ENCODE measurements around the gene HNRNPUL1. TPM values are rescaled to one million over a fixed set of nuclear protein-coding genes. Genes with fewer than 3 reads are reported as not detected.

HNRNPUL1 gene
- total RNA-seq, 4 donors from 2014 or later = 148 to 207 (median 179) TPM

DNA sequence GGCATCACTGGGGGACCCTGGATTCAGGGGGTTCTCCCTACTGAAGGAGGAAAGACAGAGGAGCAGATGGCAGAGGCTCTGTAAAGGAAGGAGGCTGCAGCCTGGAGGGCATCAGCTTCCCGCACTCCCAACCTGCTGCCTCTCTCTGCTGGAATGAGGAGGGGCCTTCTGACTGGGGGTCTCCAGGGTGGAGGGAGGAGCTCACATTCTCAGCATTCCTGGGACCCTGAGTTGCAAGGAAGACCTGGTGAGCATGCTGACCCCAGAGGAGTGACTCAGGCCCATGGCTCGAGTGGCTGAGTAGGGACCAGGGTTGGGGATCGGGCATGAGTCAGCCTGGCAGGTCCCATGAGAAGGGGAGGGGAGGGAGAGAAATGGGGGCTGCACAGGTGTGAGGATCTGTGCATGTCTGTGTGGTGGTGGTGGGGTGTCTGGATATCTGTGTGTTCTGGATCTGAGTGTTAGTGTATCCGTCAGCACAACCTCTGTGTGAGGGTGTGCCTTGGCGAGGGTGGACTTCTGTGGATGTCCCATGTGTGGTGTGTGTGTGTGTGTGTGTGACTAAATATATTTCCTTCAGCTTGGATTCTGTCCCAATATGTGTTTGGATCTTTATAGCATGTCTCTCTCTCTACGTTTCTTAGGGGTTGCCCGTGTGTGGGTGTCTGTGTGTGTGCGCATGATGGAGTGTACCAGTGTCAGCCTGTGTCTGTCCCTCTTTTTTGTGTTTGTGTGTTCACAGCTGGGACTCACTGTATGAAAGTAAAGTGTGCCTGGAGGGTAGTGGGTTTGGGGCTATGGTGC is 40.5 kb upstream of the HNRNPUL1 start:
- Histone ChIP-seq H3K9me3 (no peaks in the 10 kb centered on the region), H3K36me3 (peaks cover 0 to 25% (median 5%) of the 10 kb centered on the region in 4 donors), H3K4me3 (peak overlapping the region in 1 of 4 donors; percentile 31), H3K27ac (replicated peaks in 1 of 4) (peak overlapping the region; percentile 84 to 95 (median 89)), H3K27me3 (no peaks in the 10 kb centered on the region), H3K4me1 (peaks cover 9 to 84% (median 75%) of the 10 kb centered on the region in 4 donors)
- DNase-seq (ENCODE audit: extremely low spot score) = no peak
- no peak for TF ChIP-seq EP300 (IDR thresholded peaks at IDR 0.05)
- no peak for TF ChIP-seq POLR2A (IDR thresholded peaks at IDR 0.05; ENCODE audit: low read depth)
- TF ChIP-seq POLR2AphosphoS5 (IDR thresholded peaks at IDR 0.05) = no peak
- no peak for TF ChIP-seq CTCF (IDR thresholded peaks at IDR 0.05)
- 38% methylated on average over 8 of the region's 8 CpGs for WGBS
- intact Hi-C loops (cut with DNase I) = no loop called here

- 90% methylated on average over 7 of the region's 7 CpGs for WGBS
- DNase-seq (ENCODE audit: extremely low spot score) = no peak
- peak overlapping the region; percentile 84 to 95 (median 89) for H3K27ac ChIP-seq (replicated peaks in 1 of 4)
- H3K9me3 ChIP-seq = no peaks in the 10 kb centered on the region
- H3K4me3 ChIP-seq = no peak overlapping the region
- TF ChIP-seq CTCF (IDR thresholded peaks at IDR 0.05) (no peak), POLR2AphosphoS5 (IDR thresholded peaks at IDR 0.05) (no peak), POLR2A (IDR thresholded peaks at IDR 0.05; ENCODE audit: low read depth) (no peak)
- no peaks in the 10 kb centered on the region for H3K27me3 ChIP-seq
- intact Hi-C loops (cut with DNase I) = no loop called here
- H3K36me3 ChIP-seq = peaks cover 0 to 25% (median 5%) of the 10 kb centered on the region in 4 donors
- peaks cover 9 to 89% (median 80%) of the 10 kb centered on the region in 4 donors for H3K4me1 ChIP-seq
These were observed 39.5 kb upstream of the HNRNPUL1 start for GRCh38 chr19:41224632-41225031.

GRCh38 chr19:41225238-41226052 is 38.7 kb upstream of the HNRNPUL1 start:
- Histone ChIP-seq H3K27ac (replicated peaks in 1 of 4) (peak overlapping the region; percentile 84 to 95 (median 89)), H3K4me1 (peaks cover 9 to 82% (median 75%) of the 10 kb centered on the region in 4 donors), H3K27me3 (no peaks in the 10 kb centered on the region), H3K4me3 (peak overlapping the region; percentile 57 to 67 (median 62)), H3K9me3 (no peaks in the 10 kb centered on the region), H3K36me3 (peaks cover 0 to 25% (median 5%) of the 10 kb centered on the region in 4 donors)
- intact Hi-C loops (cut with DNase I) = no loop called here
- TF ChIP-seq EP300 (IDR thresholded peaks at IDR 0.05) (no peak), POLR2AphosphoS5 (IDR thresholded peaks at IDR 0.05) (peak; percentile 43 to 83)
- WGBS = 51% methylated on average over 27 of the region's 29 CpGs
- peak; percentile 95 for DNase-seq (ENCODE audit: extremely low spot score)

- intact Hi-C loops (cut with DNase I) = no loop called here
- peaks cover 9 to 74% (median 67%) of the 10 kb centered on the region in 4 donors for H3K4me1 ChIP-seq
These were observed 37.9 kb upstream of the HNRNPUL1 start for GRCh38 chr19:41226053-41226873.

More at GRCh38 chr19:41226053-41226873, 37.9 kb upstream of the HNRNPUL1 start:
- TF ChIP-seq CTCF (IDR thresholded peaks at IDR 0.05) (peak in 2 of 3 experiments; percentile 12 to 28), POLR2AphosphoS5 (IDR thresholded peaks at IDR 0.05) (peak; percentile 11 to 48), EP300 (IDR thresholded peaks at IDR 0.05) (no peak), POLR2A (IDR thresholded peaks at IDR 0.05; ENCODE audit: low read depth) (no peak)
- DNase-seq (ENCODE audit: extremely low spot score) = no peak
- H3K9me3 ChIP-seq = no peaks in the 10 kb centered on the region
- H3K36me3 ChIP-seq = peaks cover 3 to 32% (median 9%) of the 10 kb centered on the region in 4 donors
- 2% methylated on average over 23 of the region's 67 CpGs for WGBS
- peak overlapping the region; percentile 84 to 95 (median 89) for H3K27ac ChIP-seq (replicated peaks in 1 of 4)
- H3K27me3 ChIP-seq = no peaks in the 10 kb centered on the region
- H3K4me3 ChIP-seq = peak overlapping the region; percentile 57 to 67 (median 62)
